HFFc6 (cell line): ENCODE results near the gene FAAH. TPM values are rescaled to one million over a fixed set of nuclear protein-coding genes. Genes with fewer than 3 reads are reported as not detected.

ENCODE experiments used
- DNase-seq: peaks from one replicate; pipeline ENCODE4 v3.0.0-alpha.2; 2018
- H3K27ac Mint-ChIP-seq: 2 replicates; pipeline ENCODE4 v1.8.0; 2020; ENCODE audit warnings: mild to moderate bottlenecking, mixed read lengths
- H3K27me3 Mint-ChIP-seq: 2 replicates; pipeline ENCODE4 v1.8.0; 2021; ENCODE audit warnings: mild to moderate bottlenecking, moderate library complexity, mixed read lengths; ENCODE audit not compliant: insufficient read depth
- H3K36me3 Mint-ChIP-seq: 2 replicates; pipeline ENCODE4 v1.8.0; 2021; ENCODE audit warnings: low read depth, mixed read lengths
- H3K4me1 Mint-ChIP-seq: 2 replicates; pipeline ENCODE4 v1.8.0; 2020; ENCODE audit warnings: low read depth, mixed read lengths
- H3K4me3 Mint-ChIP-seq: 2 replicates; pipeline ENCODE4 v1.8.0; 2020; ENCODE audit warnings: mild to moderate bottlenecking, moderate library complexity, mixed read lengths
- H3K9me3 Mint-ChIP-seq: 2 replicates; pipeline ENCODE4 v1.8.0; 2020; ENCODE audit warnings: mild to moderate bottlenecking, mixed read lengths
- total RNA-seq, 6 experiments: library from RNA; stranded (reverse); fragmentation: NEBNext Ultra II Directional; extraction: Animal tissue kit (Norgen Biotek cat#: 25700); gene quantifications; 2 replicates in 1 of 6; 3 replicates in 5 of 6; pipeline ENCODE4 v1.2.3, GENCODE V29; 2021
- TF ChIP-seq, protein P1 (sequence below): fragments of 200-600 bp; sonication (generic); IDR thresholded peaks from 2 replicates; pipeline ENCODE4 v1.5.0; 2021; ENCODE audit warnings: antibody characterized with exemption, mild to moderate bottlenecking

FAAH gene
- total RNA-seq, 6 experiments from 2014 or later = 0.17 to 0.75 (median 0.21) TPM

DNA sequence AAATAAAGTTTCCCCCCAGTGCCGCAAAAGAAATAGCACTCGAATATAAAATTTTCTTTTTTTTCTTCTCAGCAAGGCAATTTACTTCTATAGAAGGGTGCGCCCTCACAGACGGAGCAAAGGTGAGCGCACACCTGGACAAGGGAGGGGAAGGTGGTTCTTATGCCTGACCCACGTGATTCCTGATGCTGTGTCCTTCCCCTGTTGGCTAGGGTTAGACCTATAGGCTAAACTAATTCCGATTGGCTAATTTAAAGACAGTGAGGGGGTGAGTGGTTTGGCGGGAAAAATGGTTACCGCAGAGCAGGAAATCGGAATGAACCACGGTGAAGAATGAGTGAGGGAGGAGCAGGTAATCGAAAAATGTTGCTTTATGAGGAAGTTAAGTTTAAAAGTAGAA is 607 bp upstream of the FAAH start:
- TF ChIP-seq, protein P1, sequence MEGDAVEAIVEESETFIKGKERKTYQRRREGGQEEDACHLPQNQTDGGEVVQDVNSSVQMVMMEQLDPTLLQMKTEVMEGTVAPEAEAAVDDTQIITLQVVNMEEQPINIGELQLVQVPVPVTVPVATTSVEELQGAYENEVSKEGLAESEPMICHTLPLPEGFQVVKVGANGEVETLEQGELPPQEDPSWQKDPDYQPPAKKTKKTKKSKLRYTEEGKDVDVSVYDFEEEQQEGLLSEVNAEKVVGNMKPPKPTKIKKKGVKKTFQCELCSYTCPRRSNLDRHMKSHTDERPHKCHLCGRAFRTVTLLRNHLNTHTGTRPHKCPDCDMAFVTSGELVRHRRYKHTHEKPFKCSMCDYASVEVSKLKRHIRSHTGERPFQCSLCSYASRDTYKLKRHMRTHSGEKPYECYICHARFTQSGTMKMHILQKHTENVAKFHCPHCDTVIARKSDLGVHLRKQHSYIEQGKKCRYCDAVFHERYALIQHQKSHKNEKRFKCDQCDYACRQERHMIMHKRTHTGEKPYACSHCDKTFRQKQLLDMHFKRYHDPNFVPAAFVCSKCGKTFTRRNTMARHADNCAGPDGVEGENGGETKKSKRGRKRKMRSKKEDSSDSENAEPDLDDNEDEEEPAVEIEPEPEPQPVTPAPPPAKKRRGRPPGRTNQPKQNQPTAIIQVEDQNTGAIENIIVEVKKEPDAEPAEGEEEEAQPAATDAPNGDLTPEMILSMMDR = no peak
- Mint-ChIP-seq H3K27ac (no peak overlapping the region), H3K27me3 (peaks cover 51% of the 10 kb centered on the region), H3K4me3 (no peak overlapping the region), H3K36me3 (peaks cover 18% of the 10 kb centered on the region), H3K4me1 (no peaks in the 10 kb centered on the region), H3K9me3 (peaks cover 27% of the 10 kb centered on the region)
- DNase-seq = no peak

DNA sequence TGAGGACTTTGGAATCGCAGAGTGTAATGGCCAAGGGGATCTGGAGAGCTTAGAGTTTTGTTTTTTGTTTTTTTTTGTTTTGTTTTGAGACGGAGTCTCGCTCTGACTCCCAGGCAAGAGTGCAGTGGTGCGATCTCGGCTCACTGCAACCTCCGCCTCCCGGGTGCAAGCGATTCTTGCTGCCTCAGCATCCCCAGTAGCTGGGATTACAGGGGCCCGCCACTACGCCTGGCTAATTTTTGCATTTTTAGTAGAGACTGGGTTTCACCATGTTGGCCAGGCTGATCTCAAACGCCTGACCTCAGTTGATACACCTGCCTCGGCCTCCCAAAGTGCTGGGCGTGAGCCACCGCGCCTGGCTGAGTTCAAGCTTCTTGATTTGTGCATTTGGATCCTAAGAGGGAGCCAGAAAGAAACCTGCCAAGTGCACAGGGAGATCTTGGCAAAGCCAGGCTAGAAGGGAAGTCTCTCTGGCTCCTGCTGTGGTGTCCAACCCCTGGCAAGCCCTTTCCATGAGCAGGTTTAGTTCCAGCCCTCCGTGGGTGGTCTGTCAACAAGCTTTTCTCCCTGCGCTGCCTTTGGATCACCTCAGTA is 852 bp downstream of the FAAH start:
- Mint-ChIP-seq H3K9me3 (peaks cover 27% of the 10 kb centered on the region), H3K27me3 (peaks cover 59% of the 10 kb centered on the region), H3K4me1 (no peaks in the 10 kb centered on the region), H3K36me3 (peaks cover 18% of the 10 kb centered on the region), H3K4me3 (no peak overlapping the region), H3K27ac (no peak overlapping the region)
- DNase-seq = no peak
- TF ChIP-seq, protein P1 = no peak

DNA sequence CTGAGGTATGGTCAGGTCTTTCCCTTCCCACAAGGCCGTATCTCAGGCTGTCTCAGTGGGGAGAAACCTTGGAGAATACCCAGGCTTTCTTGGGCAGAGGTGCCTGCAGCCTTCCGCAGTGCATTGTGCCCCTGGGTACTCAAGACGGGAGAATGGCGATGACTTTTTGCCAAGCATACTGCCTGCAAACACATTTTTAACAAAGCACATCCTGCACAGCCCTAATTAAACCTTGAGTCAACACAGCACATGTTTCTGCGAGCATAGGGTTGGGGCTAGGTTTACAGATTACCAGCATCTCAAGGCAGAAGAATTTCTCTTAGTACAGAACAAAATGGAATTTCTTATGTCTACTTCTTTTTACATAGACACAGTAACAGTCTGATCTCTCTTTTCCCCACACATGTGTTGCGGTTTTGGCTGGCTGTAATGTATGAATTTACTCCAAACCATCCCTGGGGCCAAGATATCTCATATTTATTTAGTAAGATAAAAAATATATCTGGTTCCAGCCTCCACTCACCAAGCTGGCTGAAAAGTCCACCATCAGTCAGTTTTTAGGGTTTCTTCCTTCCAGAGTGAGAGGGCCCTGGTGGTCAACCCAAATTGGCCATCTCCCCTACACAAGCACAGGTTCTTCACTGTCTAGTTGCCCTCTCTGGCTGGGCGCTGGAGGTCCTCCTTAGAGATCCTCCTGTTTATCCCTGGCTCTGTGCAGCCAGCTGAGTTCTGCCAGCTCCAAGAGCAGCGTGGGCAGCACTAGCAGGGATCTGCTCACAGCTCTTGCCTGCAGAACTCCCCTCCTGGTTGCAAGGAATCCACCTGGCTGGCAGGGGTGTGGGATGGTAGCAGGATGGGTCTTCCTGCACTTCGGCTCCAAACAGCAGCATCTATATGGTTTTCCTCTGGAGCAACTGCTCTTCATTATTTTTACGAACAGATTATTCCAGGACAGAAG is 2.6 kb downstream of the FAAH start:
- H3K27me3 Mint-ChIP-seq = peaks cover 54% of the 10 kb centered on the region
- no peak overlapping the region for H3K27ac Mint-ChIP-seq
- peaks cover 18% of the 10 kb centered on the region for H3K36me3 Mint-ChIP-seq
- no peak for DNase-seq
- peaks cover 27% of the 10 kb centered on the region for H3K9me3 Mint-ChIP-seq
- no peaks in the 10 kb centered on the region for H3K4me1 Mint-ChIP-seq
- no peak overlapping the region for H3K4me3 Mint-ChIP-seq
- TF ChIP-seq, protein P1 = no peak

DNA sequence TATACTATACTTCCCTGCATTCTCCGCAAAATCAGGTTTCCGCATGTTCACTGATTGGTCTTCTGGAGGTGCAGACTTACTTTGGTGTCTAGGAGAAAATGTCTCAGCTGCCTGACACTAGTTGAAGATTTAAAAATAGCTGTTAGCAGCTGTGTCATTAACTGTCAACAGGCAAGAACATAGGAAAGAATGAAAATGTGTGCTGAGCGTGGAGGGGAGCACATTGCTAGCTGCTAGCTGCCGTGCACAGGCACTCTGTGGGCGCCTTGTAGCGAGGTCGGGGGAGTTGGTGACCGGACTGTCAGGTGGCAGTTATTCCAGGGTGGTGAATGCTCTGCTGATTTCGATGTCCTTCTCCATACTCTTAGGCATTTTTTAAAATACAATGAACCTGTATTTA is 5.2 kb downstream of the FAAH start:
- Mint-ChIP-seq H3K4me3 (no peak overlapping the region), H3K27me3 (peaks cover 37% of the 10 kb centered on the region), H3K4me1 (no peaks in the 10 kb centered on the region), H3K27ac (no peak overlapping the region), H3K9me3 (peaks cover 8% of the 10 kb centered on the region; the same call in 1 of the 2 replicates), H3K36me3 (no peaks in the 10 kb centered on the region)
- TF ChIP-seq, protein P1 = no peak
- DNase-seq = no peak

DNA sequence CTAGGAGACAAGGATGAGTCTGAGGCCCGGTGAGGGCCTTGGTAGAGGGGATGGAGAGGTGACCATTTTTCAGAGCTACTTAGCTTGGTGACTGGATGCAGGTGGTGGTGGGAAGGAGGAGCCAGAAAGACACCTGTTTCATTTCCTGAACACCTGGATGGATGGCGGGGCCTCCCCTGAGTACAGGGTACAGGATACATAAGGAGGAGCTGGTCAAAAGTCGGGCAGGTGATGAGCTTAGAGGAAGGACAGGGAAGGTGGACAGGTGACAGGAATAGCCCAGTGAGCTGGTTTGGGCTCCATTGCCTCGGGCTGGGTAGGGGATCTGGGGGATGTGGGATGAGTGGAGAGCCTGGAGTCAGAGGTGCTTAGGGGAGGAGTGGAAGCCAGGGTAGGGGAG is 6.3 kb downstream of the FAAH start:
- H3K4me3 Mint-ChIP-seq = no peak overlapping the region
- peaks cover 27% of the 10 kb centered on the region for H3K27me3 Mint-ChIP-seq
- TF ChIP-seq, protein P1 = no peak
- H3K27ac Mint-ChIP-seq = no peak overlapping the region
- no peaks in the 10 kb centered on the region for H3K9me3 Mint-ChIP-seq
- H3K36me3 Mint-ChIP-seq = no peaks in the 10 kb centered on the region
- no peaks in the 10 kb centered on the region for H3K4me1 Mint-ChIP-seq
- DNase-seq = no peak
